GM23248 (cell line): Measurements from ENCODE around the gene UBTF. TPM values are rescaled to one million over a fixed set of nuclear protein-coding genes. Genes with fewer than 3 reads are reported as not detected.

Source experiments
- DNase-seq: peaks from one replicate; pipeline ENCODE4 v3.0.0-alpha.2; 2015
- H2AFZ ChIP-seq: fragments of 200-600 bp; sonication (generic); 2 replicates; pipeline ENCODE4 v1.6.1; 2016; ENCODE audit warnings: antibody characterized with exemption
- H3F3A ChIP-seq: fragments of 200-600 bp; sonication (generic); 2 replicates; pipeline ENCODE4 v1.6.1; 2016; ENCODE audit warnings: mild to moderate bottlenecking, antibody characterized with exemption, mixed run types; ENCODE audit not compliant: insufficient read depth
- H3K27ac ChIP-seq: fragments of 200-600 bp; sonication (generic); 2 replicates; pipeline ENCODE4 v1.5.1; 2016; ENCODE audit warnings: mild to moderate bottlenecking
- H3K27me3 ChIP-seq: fragments of 200-600 bp; sonication (generic); replicated peaks from 2 replicates; pipeline ENCODE4 v1.6.1; 2016; ENCODE audit warnings: mild to moderate bottlenecking; ENCODE audit not compliant: insufficient read depth
- H3K36me3 ChIP-seq: fragments of 200-600 bp; sonication (generic); 2 replicates; pipeline ENCODE4 v1.6.1; 2016; ENCODE audit warnings: low read depth, mild to moderate bottlenecking
- H3K4me1 ChIP-seq: fragments of 200-600 bp; sonication (generic); 2 replicates; pipeline ENCODE4 v1.6.1; 2016; ENCODE audit warnings: mild to moderate bottlenecking; ENCODE audit not compliant: insufficient read depth
- H3K4me2 ChIP-seq: fragments of 200-600 bp; sonication (generic); one replicate; pipeline ENCODE4 v1.6.1; 2016; ENCODE audit warnings: mild to moderate bottlenecking; ENCODE audit not compliant: unreplicated experiment
- H3K4me3 ChIP-seq: fragments of 200-600 bp; sonication (generic); 2 replicates; pipeline ENCODE4 v1.5.1; 2016; ENCODE audit warnings: mild to moderate bottlenecking
- H3K79me2 ChIP-seq: fragments of 200-600 bp; sonication (generic); 2 replicates; pipeline ENCODE4 v1.6.1; 2016; ENCODE audit warnings: mild to moderate bottlenecking; ENCODE audit not compliant: insufficient read depth
- H3K9ac ChIP-seq: fragments of 200-600 bp; sonication (generic); 2 replicates; pipeline ENCODE4 v1.6.1; 2016; ENCODE audit warnings: mild to moderate bottlenecking
- H3K9me2 ChIP-seq: fragments of 200-600 bp; sonication (generic); 2 replicates; pipeline ENCODE4 v1.6.1; 2016; ENCODE audit warnings: mixed run types, mild to moderate bottlenecking, moderate library complexity; ENCODE audit not compliant: insufficient read depth
- H3K9me3 ChIP-seq: fragments of 200-600 bp; sonication (generic); one replicate; pipeline ENCODE4 v1.6.1; 2017; ENCODE audit warnings: low read depth
- H4K20me1 ChIP-seq: fragments of 200-600 bp; sonication (generic); 2 replicates; pipeline ENCODE4 v1.6.0; 2016; ENCODE audit not compliant: insufficient read depth
- EZH2 ChIP-seq: fragments of 200-600 bp; sonication (generic); IDR thresholded peaks from 2 replicates; pipeline ENCODE4 v1.6.1; 2018; ENCODE audit warnings: antibody characterized with exemption, mild to moderate bottlenecking; ENCODE audit not compliant: insufficient read depth, poor library complexity, severe bottlenecking
- EZH2phosphoT487 ChIP-seq: fragments of 200-600 bp; sonication (generic); IDR thresholded peaks from 2 replicates; pipeline ENCODE4 v1.6.1; 2018; ENCODE audit warnings: antibody characterized with exemption, moderate library complexity, mild to moderate bottlenecking, low read depth; ENCODE audit not compliant: insufficient read depth
- WGBS, 2 experiments: methylation state at CpG; one replicate each; pipeline ENCODE4 v1.1.6; 2015 to 2017; ENCODE audit warnings: low lambda C conversion rate in 2 of 2, low coverage in 1 of 2; ENCODE audit errors: missing lambda C conversion rate in 2 of 2; 5-methylcytosine and 5-hydroxymethylcytosine counted together
- in situ Hi-C: fragments of 300-500 bp; cut with MboI; formaldehyde crosslinking; loops from 2 replicates; pipeline ENCODE4 v1.15.0; 2020
- polyA plus RNA-seq: library from polyadenylated mRNA; unstranded; fragments of >200 nt; fragmentation: Nextera tagmentation; extraction: Ambion mirVana; gene quantifications from 2 replicates; pipeline ENCODE4 v1.2.1, GENCODE V29; 2016
- total RNA-seq: library from RNA; depleted of rRNA; stranded (reverse); fragments of >200 nt; shearing (Covaris generic); gene quantifications from 2 replicates; pipeline ENCODE4 v1.2.3, GENCODE V29; 2014

Gene UBTF
- total and polyA plus RNA-seq, 2 experiments from 2014 or later: 48.2 to 62.3 TPM

DNA sequence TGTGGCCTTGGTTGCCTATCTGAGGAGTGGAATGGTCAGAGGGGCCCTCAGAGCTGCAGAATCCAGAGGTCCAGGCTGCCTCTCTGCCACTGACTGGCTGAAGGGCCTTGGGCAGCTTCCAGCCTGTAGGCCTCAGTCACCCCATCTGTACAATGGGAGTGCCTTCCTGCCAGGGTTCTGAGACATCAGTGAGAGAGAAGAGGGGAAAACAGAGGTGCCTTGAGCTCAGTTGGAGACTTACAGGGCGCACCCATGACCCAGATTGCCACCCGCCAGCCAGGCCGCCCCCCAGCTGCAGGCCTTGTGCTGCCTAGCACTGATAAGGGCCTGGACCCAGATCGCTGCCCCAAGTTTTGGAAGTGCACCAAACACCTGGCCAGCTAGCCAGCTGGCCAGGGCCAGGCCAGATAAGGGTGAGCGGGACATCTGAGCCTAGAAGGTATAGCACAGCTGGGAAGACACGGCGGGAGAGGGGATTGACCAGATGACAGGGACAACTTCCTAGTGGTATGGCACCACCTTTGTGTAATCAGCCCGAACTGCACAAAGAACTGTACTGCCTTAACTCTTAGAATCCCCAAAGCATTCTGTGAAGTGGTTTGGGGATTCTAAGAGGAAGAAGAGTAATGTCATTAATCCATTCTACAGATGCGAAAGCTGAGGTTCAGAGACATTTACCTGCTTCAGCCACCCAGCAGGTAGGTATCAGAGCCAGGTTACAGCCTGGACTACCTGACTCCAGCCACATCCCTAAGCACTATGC lies 47.1 kb upstream of the UBTF start:
- H3K79me2 ChIP-seq: no peaks in the 10 kb centered on the region
- H3K27me3 ChIP-seq: no peaks in the 10 kb centered on the region
- in situ Hi-C loops: no loop called here
- H4K20me1 ChIP-seq: no peaks in the 10 kb centered on the region
- no peak overlapping the region for H3K9ac ChIP-seq
- no peak overlapping the region for H2AFZ ChIP-seq
- no peak overlapping the region for H3K4me2 ChIP-seq
- no peaks in the 10 kb centered on the region for H3F3A ChIP-seq
- no peaks in the 10 kb centered on the region for H3K9me3 ChIP-seq
- no peak overlapping the region for H3K27ac ChIP-seq
- peak; percentile 12 for DNase-seq
- H3K36me3 ChIP-seq: no peaks in the 10 kb centered on the region
- no peak overlapping the region for H3K4me3 ChIP-seq
- H3K9me2 ChIP-seq: no peaks in the 10 kb centered on the region
- TF ChIP-seq EZH2phosphoT487 (no peak), EZH2 (no peak)
- WGBS, 2 experiments: 75% methylated on average over 9 of the region's 9 CpGs
- H3K4me1 ChIP-seq: no peaks in the 10 kb centered on the region

DNA sequence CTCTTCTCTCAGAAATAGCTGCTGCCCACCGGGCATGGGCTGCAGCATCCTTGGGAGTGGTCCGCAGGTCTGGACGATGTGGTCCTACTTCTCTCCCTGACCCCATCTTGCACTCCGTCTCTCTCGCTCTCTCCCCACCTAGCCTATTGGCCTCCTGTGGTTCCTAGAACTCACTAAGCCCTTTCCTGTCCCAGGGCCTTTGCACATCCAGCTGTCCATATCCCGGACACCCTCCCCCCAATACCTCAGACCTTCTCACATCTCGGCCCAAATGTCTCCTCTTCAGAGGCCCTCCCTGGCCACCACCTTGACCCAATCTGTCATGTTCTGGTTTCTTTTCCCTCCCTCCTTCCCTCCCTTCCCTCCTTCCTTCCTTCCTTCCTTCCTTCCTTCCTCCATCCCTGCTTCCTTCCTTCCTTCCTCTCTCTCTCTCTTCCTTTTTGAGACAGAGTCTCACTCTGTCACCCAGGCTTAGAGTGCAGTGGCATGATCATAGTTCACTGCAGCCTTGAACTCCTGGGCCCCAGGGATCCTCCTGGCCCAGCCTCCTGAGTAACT lies 43.9 kb upstream of the UBTF start:
- WGBS, 2 experiments: 67 to 75% methylated on average over 7 of the region's 7 CpGs
- in situ Hi-C loops: no loop called here

DNA sequence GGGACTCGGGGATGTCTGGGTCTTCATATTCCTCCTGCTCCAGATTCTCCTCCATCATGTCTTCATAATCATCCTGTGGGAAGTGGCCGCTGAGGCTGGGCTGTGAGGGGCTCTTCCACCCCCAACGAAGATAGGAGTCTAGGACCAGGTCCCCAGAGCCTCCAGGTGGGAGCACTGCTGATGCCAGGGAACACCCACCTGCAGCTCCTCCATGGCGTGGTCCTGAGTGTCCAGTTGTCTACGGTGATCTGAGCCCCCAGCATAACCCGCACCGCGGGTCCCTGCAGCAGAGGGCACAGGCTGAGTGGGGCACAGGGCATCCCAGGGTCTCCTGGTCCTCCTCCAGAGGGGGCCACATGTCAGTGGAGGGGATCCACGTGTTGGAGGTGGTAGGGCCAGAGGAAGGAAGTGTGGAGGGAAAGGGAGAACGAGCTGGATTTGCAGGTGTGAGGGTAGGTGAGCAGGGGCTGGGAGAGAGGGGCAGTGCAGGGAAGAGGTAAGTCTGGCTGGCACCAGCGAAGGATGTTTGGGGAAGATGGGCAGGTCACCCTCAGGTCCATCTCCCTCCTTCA lies 43.3 kb upstream of the UBTF start:
- Histone ChIP-seq H3K4me1 (no peaks in the 10 kb centered on the region), H3K9me2 (no peaks in the 10 kb centered on the region), H3K9me3 (no peaks in the 10 kb centered on the region), H4K20me1 (no peaks in the 10 kb centered on the region), H3K9ac (no peak overlapping the region), H3K4me3 (no peak overlapping the region), H3K4me2 (no peak overlapping the region), H2AFZ (no peak overlapping the region), H3K79me2 (no peaks in the 10 kb centered on the region), H3K27ac (no peak overlapping the region), H3F3A (no peaks in the 10 kb centered on the region), H3K36me3 (no peaks in the 10 kb centered on the region), H3K27me3 (no peaks in the 10 kb centered on the region)
- no peak for DNase-seq
- no peak for TF ChIP-seq EZH2
- no peak for TF ChIP-seq EZH2phosphoT487
- in situ Hi-C loops: no loop called here
- WGBS, 2 experiments: 45 to 50% methylated on average over 11 of the region's 11 CpGs

More for the DNA sequence above, 43.9 kb upstream of the UBTF start:
- no peaks in the 10 kb centered on the region for H3K27me3 ChIP-seq
- no peak overlapping the region for H3K4me2 ChIP-seq
- no peaks in the 10 kb centered on the region for H3F3A ChIP-seq
- no peak for DNase-seq
- H3K9ac ChIP-seq: no peak overlapping the region
- H3K9me2 ChIP-seq: no peaks in the 10 kb centered on the region
- no peaks in the 10 kb centered on the region for H3K4me1 ChIP-seq
- TF ChIP-seq EZH2 (no peak), EZH2phosphoT487 (no peak)
- H3K9me3 ChIP-seq: no peaks in the 10 kb centered on the region
- H3K36me3 ChIP-seq: no peaks in the 10 kb centered on the region
- H4K20me1 ChIP-seq: no peaks in the 10 kb centered on the region
- H2AFZ ChIP-seq: no peak overlapping the region
- no peaks in the 10 kb centered on the region for H3K79me2 ChIP-seq
- H3K27ac ChIP-seq: no peak overlapping the region
- H3K4me3 ChIP-seq: no peak overlapping the region

DNA sequence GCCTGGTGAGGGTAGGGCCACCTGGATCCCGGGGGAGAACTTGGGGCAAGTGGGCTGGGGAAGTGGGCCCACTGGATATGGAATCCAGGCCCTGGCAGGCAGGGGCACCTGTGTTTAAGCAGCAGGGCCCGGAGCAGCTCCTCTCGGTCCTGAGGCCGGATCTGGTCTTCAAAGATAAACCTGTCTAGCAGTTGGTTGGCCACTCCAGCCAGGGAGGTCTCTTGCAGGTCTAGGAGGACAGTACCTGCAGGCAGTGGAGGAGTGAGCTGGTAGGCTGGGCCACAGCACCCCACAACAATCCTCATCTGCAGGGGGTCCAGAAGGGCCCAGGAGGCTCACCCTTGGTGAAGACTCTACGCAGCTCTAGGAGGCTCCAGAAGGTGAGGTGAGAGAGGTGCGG lies 40.8 kb upstream of the UBTF start:
- H3K36me3 ChIP-seq: no peaks in the 10 kb centered on the region
- no peak overlapping the region for H3K4me3 ChIP-seq
- H3K27me3 ChIP-seq: peaks cover 7% of the 10 kb centered on the region; the same call in 1 of the 2 replicates
- in situ Hi-C loops: no loop called here
- H3K79me2 ChIP-seq: no peaks in the 10 kb centered on the region
- H3K9ac ChIP-seq: no peak overlapping the region
- H3K9me2 ChIP-seq: no peaks in the 10 kb centered on the region
- 73 to 82% methylated on average over 5 to 6 of the region's 6 CpGs for WGBS, 2 experiments
- no peaks in the 10 kb centered on the region for H4K20me1 ChIP-seq
- no peak overlapping the region for H3K27ac ChIP-seq
- no peak overlapping the region for H3K4me2 ChIP-seq
- H3K4me1 ChIP-seq: no peaks in the 10 kb centered on the region
- H2AFZ ChIP-seq: no peak overlapping the region
- no peaks in the 10 kb centered on the region for H3K9me3 ChIP-seq
- DNase-seq: no peak
- TF ChIP-seq EZH2: no peak
- TF ChIP-seq EZH2phosphoT487: no peak
- H3F3A ChIP-seq: no peaks in the 10 kb centered on the region
